ENCODE results near the gene METAP1. TPM values are rescaled to one million over a fixed set of nuclear protein-coding genes. Genes with fewer than 3 reads are reported as not detected.
"Not testable (repeated sequence)": the region's sequence is repeated elsewhere in the genome, so short reads cannot be mapped to it uniquely, and the experiment has no call there.

The METAP1 gene
- total RNA-seq, result 10 to 100 TPM; 58.7 to 59.2 TPM
- long read RNA-seq, transcript METAP1-201 (11 exons, 2,791 nt), result major isoform, 77 of 97 reads
- long read RNA-seq, partial matches to known transcripts, result 1 of 97 reads
- long read RNA-seq, other reads (novel, unspliced or antisense), result 19 of 97 reads

DNA sequence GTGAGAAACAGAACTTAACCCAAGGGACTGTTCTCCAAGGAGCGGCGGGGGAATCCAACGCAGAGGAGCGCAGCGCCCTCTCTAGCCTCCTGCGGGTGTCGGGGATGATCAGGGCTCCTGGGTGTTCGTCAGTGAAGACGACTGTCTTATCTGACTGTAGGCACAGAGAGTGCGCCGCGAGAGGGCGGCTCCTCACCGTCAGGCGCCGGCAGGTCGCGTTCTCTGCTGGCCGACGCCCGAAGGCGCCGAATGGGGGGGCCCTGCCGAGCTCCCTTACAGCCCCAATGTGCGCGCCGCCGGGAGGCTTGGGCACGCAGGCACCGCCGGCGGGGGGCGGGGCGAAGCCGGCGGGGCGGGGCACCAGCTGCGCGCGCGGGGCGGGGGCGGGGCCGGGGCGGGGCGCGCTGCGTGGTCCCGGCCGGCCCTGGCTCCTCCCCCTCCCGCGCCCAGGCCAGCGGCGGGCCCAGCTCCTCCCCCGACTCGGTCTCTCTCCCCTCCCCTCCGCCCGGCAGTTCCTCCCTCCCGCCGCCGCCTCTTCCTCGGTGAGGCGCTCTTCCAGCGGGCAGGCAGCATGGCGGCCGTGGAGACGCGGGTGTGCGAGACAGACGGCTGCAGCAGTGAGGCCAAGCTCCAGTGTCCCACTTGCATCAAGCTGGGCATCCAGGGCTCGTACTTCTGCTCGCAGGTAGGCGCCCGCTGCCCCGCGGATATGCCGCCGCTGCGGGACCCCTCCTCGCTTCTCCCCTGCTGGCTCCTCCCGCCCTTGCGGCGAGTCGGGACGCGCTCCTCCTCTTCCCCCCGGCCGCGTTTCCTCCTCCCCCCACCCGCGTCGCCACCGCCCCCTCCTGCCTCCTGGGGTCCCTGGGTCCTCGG is at the start of gene METAP1:
Gene METAP1 (plus strand): TSS at position 539 of the 873 bp plus-strand sequence. CDS start 33 bp downstream, at position 572.
- intact Hi-C loops (cut with DNase I, micrococcal nuclease), result no loop called here
- DNase-seq, result peak; percentile 97
- peak; percentile 84 for ATAC-seq

DNA sequence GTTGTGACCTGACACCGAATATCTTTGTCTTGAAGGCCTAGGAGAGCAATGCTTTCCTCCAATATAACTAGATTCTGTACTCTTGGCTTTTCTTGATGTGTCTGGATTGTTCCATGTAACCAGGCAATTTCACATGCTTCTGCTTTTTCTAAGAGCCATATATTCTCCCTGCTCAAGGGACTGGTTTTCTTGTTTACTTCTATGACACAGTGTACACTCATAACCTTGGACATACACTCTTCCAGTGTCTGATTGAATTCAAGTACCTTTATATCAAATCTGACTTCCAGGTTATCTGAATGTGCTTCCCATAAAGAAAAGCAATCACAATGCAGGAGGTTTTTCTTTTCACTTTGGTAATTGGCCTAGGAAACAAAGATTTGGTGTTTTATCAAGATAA is 49.2 kb upstream of the METAP1 start:
- no peak for DNase-seq
- intact Hi-C loops (cut with DNase I, micrococcal nuclease), result loop anchor here in 1 of 2 donors (10.0 kb wide), 1 partner anchor 108 kb away; no protein-coding TSS in a partner anchor
- ATAC-seq, result peak; percentile 35

DNA sequence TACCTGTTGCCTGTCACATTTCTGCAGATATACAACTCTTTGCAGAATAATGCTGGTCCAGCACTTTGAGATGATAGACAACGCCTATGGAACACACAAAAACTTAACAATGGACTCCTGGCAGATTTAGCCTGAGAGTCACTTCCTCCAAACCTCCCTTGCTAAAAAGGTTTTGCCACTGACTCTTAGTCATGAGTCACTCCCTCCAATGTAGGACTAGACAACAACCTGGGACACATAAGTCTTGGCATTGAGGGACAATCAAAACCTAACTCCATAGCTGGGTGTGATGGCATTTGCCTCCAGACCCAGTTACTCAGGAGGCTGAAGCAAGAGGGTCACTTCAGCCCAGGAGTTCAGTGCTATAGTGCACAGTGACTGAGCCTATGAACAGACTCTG is 44.6 kb upstream of the METAP1 start:
- DNase-seq, result no peak
- intact Hi-C loops (cut with DNase I, micrococcal nuclease), result no loop called here
- no peak for ATAC-seq

DNA sequence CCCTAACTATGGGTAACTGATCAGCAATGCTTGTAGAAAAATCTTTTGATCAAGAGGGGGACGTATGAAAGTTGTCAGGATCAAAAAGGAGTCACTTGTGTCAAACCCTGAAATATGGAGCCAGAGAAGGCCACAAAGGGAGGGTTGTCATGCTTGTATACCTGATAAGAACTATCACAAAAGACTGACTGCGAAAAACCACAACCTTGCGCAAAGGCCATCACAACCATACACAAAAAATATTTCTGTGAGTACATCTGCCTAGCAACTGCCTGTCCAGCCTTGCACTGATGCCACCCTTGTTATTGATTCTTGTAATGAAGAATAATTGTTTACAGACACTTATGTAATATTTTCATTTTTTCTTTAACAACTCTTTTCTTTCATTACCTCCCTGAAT is 43.8 kb upstream of the METAP1 start:
- ATAC-seq (no peak), DNase-seq (no peak)
- intact Hi-C loops (cut with DNase I, micrococcal nuclease), result no loop called here

DNA sequence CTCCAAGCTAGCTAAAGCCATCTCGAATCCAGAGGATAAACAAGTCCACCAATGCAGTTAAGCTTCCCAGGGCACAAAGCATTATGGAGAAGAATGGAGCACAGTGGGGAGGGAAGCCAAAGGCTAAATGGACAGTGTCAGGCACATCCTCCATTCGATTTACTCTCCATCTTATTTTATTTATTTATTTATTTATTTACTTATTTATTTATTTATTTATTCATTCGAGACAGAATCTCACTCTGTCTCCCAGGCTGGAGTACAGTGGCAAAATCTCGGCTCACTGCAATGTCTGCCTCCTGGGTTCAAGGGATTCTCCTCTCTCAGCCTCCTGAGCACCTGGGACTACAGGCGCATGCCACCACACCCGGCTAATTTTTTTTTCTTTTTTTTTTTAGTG is 40.3 kb upstream of the METAP1 start:
- intact Hi-C loops (cut with DNase I, micrococcal nuclease), result no loop called here

DNA sequence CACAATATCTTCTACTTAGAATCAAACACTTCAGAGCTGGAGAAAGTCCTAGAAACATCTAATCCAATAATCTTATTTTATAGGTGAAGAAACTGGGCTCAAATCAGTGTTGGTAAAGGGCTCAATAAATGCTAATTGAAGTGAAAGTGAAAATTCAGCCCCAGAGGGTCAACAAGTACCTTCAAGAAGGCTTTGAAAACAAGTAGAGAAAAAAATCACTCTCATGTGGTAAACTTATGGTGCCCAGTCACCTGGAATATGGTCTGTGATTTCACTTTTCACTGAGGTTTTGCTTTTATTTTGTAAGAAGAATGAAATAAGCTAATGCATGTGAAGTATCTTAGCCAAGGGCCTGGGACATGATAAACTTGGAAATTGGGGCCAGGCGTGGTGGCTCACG is 37.5 kb upstream of the METAP1 start:
- ATAC-seq (no peak), DNase-seq (no peak)
- intact Hi-C loops (cut with DNase I, micrococcal nuclease), result no loop called here

More for the DNA sequence above, 40.3 kb upstream of the METAP1 start:
- DNase-seq (no peak), ATAC-seq (no peak)

DNA sequence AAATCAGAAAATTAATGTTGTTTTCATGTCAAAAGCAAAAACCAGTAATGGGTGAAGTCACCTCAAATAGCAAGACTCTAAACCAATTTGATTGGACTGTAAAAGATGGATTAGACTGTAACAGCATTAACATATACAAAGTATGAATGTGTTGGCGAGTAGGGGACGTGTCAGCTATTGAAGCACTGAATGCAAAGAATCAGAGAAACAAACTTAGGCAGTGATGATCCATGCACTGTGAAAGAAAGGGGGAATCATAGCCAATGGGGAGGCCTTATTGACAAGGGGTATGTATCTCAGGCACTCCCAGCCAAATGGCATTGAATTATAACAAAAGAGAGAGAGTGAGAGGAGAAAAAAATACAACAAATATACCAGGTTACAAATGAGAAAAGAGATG is 36.1 kb upstream of the METAP1 start:
- intact Hi-C loops (cut with DNase I, micrococcal nuclease), result no loop called here
- ATAC-seq (no peak), DNase-seq (no peak)

DNA sequence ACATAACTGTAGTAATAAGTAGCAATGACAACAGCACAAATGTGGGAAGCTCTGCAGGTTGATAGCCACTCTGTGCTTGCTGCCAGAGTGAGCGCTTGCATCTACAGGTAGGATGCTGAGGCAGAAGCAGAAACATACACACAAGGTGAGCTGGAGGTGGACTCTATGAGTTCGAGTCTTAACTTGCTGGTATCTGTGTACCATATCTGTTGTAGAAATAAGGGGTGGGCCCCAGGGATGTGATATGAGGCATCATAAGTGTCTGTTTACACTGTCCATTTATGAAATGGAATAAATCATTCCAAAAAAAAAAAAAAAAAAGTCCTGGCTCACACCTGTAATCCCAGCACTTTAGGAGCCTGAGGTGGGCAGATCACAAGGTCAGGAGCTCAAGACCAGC is 33.8 kb upstream of the METAP1 start:
- intact Hi-C loops (cut with DNase I, micrococcal nuclease), result no loop called here
- ATAC-seq, result no peak
- DNase-seq, result no peak

DNA sequence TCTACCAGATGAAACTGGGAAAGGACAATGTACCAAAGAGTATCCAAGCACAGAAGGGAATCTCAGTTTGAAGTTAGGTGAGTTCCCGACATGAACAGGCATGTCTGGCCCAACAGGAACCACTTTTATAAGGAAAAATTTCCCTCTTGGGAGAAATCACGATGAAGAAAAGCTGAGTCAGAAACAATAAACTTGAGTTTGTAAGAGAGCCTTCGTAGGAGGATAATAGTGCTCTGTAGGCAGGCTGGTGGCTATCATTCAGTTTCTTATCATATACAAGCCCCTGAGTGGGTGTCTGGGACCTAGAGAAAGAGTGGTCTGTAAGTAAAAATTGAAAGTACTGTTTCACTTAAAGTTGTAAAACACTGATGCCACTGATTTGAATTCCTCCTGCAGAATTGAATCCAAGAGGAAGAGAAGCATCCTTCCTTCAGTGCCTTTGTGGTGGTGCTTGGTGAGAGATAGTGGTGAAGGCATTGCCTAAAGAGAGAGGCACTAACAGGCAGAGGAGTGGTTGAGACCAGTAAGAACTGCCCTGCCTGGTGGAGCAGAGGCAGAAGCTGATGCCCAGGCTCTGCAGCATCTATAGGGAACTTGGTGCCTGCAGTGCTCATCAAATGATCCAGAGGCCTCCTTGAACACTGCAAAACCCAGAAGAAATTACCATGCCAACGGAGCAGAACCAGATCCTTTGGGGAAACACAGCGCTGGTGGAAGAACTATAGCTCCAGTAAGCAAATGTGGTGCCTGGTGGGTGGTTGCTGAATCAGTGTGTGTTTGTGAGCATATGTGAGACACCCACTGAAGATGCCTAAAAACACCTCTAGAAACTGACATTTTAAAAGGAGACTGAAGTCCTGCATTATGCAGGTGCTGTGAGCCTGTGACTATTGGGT is 31.7 kb upstream of the METAP1 start:
- ATAC-seq, result no peak
- DNase-seq, result no peak
- intact Hi-C loops (cut with DNase I, micrococcal nuclease), result no loop called here

DNA sequence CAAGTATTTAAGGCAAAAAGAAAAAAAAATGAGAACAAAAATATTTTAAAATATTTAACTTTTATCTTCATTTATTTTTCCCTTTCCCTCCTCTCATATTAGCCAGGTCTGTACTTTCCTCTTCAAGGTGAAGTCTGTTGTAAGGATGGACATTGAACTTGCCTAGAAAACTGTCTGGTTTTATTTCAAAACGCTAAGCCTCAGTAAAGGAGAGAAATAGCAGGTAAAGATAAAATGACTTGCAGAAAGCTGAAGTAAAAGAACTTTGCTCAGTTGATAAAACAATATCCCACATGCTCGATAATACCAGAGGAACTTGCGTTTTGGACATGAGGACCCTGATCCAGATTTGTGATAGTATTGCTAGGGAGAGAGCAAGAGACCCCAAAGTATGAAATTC is 28.6 kb upstream of the METAP1 start:
- ATAC-seq, result no peak
- DNase-seq, result no peak
- intact Hi-C loops (cut with DNase I, micrococcal nuclease), result no loop called here

DNA sequence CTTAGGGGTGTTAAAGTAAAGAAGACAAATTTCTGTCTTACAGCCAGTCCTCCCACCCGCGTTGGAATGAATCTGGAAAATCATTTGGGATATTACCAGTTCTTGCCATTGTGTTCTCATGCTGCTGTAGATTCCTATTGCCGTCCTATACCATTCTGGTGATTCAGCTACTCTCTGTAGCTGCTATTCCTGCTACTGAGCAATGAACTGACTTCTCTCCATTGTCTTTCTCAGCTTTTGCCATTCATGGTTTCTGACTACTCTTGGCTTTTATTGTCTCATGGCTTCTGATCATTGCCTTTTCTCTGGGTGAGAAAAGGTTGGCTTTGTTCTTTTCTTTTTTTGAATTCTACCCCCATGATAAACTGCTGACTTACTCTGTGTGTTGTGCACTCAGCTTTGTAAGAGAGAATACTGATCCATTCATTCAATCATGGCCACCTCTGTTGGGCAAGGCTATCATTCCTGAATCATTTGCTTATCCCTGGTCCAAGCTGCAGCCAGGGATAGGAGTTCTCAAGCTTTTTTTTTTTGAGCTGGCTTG is 27.7 kb upstream of the METAP1 start:
- intact Hi-C loops (cut with DNase I, micrococcal nuclease), result no loop called here
- DNase-seq (no peak), ATAC-seq (no peak)

DNA sequence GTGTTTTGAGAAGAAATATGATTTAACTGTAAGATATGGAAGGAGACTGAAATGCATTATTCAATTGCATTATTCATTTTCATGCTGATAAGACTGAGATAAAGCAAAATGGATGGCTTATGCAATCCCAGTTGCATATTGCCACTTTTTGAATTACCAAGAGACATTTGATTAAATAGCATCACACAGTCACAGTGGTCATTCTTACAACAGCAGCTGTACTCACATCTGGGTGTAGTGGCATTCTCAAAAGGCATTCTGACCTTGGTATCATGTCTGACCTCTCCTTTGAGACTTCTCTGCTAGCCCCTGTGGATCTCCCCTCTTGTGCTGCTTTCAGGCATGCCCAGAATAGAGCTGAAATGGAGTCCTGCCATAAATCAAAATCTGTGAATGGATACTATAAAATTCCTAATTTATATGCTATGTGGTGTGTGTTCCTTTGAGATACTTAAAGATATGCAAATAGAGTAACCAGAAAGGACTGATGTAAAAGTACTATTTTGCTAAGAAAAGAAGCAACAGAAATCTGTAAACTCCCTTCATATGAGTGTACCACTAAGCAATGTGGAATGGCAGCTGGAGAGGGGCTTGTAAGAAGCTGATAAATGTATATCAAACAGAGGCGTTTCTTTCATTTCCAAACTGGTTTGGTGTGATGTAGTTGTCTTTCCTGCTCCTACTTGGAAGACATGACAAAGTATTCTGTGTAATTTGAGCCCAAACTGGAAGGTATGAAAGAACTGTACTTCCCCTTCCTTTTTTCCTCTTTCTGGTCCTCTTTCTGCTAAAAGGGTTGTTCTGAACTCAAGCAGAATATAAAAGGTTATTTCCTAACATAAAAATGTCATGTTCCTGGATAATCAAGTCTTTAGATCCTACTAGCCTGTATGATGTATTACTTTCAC is 25.4 kb upstream of the METAP1 start:
- DNase-seq, result no peak
- ATAC-seq, result no peak
- intact Hi-C loops (cut with DNase I, micrococcal nuclease), result no loop called here

DNA sequence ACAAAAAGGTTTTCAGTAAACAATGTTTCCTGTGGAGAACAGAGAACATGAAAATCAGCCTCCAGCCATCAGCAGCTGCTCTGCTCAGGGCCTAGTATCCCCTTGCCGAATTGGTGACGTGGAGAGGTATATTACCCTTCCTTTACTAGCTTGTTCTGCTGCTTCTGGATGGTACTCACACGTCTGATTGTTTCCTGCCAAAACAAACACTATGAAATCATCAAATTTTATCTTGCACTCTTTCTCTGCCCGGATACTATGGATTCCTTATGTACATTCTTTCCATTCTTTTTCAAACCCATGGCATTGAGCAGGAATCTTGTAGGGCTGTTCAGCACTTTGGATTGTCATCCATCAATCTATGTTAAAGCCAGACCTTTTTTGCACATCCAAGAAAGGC is 18.8 kb upstream of the METAP1 start:
- intact Hi-C loops (cut with DNase I, micrococcal nuclease), result no loop called here

DNA sequence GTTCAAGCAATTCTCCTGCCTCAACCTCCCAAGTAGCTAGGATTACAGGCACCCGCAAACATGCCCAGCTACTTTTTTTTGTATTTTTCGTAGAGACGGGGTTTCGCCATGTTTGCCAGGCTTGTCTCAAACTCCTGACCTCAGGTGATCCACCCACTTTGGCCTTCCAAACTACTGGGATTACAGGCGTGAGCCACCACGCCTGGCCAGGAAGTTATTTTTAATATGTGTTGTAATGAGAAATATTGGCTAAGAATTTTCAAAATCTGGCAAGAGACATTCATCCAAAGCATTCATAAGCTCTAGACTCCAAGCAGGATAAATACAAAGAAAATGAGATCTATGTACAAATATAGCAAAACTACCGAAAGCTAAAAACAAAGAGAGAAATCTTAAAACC is 18.0 kb upstream of the METAP1 start:
- ATAC-seq (no peak), DNase-seq (no peak)
- intact Hi-C loops (cut with DNase I, micrococcal nuclease), result no loop called here

More for the DNA sequence above, 18.8 kb upstream of the METAP1 start:
- DNase-seq, result no peak
- ATAC-seq, result peak; percentile 79

DNA sequence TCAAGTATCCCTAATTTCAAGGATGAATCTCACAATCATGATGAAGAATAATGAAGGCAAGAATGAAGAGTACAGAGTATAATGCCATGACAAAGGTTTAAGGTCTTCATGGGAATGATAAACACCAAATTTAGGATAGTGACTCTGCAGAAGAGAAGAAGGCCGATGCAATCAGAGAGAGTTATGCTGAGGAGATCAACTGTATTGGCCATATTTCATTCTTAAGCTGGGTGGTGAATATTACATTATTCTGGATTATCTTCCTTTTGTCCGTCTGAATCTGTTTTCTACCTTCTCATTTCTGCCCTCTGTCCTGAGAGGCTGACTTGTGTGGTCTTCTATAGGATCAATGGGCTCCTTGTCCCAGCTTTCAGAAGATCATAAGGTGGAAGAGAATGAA is 7.8 kb upstream of the METAP1 start:
- no peak for ATAC-seq
- no peak for DNase-seq
- intact Hi-C loops (cut with DNase I, micrococcal nuclease), result no loop called here

DNA sequence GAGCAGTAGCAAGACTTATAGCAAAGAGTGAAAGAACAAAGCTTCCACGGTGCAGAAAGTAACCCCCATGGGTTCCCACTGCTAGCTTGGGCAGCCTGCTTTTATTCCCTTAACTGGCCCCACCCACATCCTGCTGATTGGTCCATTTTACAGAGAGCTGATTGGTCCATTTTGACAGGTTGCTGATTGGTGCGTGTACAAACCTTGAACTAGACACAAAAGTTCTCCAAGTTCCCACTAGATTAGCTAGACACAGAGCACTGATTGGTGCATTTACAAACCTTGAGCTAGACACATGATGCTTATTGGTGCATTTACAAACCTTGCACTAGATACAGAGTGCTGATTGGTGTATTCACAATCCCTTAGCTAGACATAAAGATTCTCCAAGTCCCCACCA is 2.7 kb upstream of the METAP1 start:
- DNase-seq; ATAC-seq; intact Hi-C loops (cut with DNase I, micrococcal nuclease): not testable (repeated sequence)

DNA sequence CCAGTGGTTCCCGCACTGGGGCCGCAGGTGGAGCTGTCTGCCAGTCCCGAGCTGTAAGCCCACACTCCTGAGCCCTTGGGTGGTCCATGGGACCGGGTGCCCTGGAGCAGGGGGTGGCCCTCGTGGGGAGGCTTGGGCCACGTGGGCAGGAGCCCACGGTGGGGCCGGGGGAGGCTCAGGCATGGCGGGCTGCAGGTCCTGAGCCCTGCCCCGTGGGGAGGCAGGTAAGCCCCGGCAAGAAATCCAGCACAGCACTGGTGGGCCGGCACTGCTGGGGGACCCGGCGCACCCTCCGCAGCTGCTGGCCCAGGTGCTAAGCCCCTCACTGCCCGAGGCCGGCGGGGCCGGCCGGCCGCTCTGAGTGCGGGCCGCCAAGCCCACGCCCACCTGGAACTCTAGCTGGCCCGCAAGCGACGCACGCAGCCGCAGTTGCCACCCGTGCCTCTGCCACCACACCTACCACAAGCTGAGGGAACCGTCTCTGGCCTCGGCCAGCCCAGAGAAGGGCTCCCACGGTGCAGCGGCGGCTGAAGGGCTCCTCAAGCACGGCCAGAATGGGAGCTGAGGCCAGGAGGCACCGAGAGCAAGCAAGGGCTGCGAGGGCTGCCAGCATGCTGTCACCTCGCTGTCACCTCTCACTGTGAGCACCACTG is 2.0 kb upstream of the METAP1 start:
- ATAC-seq (no peak), DNase-seq (no peak)
- intact Hi-C loops (cut with DNase I, micrococcal nuclease), result no loop called here

All from left colon (tissue), 2 donors.